ENCODE results near the gene MRM1.
A peak's percentile ranks its signal among the peaks of the same experiment; 100 is the strongest.
"Not testable (repeated sequence)": the region's sequence is repeated elsewhere in the genome, so short reads cannot be mapped to it uniquely, and the experiment has no call there.

MRM1 gene

GRCh38 chr17:36600465-36600864 is 918 bp upstream of the MRM1 start:
- no peak for DNase-seq (ENCODE audit: low read depth in 2 of 3, low spot score in 1 of 3)

GRCh38 chr17:36600936-36601302 is 464 bp upstream of the MRM1 start:
- no peak for DNase-seq (ENCODE audit: low read depth in 2 of 3, low spot score in 1 of 3)

- no peak for DNase-seq (ENCODE audit: low read depth in 2 of 3, low spot score in 1 of 3)
These were observed 806 bp downstream of the MRM1 start for GRCh38 chr17:36602030-36602748.

GRCh38 chr17:36602924-36603384 is 1.6 kb downstream of the MRM1 start:
- DNase-seq (ENCODE audit: low read depth in 2 of 3, low spot score in 1 of 3) = peak; percentile 41 to 65 (median 59)

- DNase-seq (ENCODE audit: low read depth in 2 of 3, low spot score in 1 of 3) = not testable (repeated sequence)
These were observed 3.6 kb downstream of the MRM1 start for GRCh38 chr17:36605028-36605427.

- DNase-seq (ENCODE audit: low read depth in 2 of 3, low spot score in 1 of 3) = no peak
These were observed 6.9 kb downstream of the MRM1 start for GRCh38 chr17:36608280-36608679.

- DNase-seq (ENCODE audit: low read depth in 2 of 3, low spot score in 1 of 3) = no peak
These were observed 7.6 kb downstream of the MRM1 start for GRCh38 chr17:36608794-36609497.

GRCh38 chr17:36609498-36609862 is 8.1 kb downstream of the MRM1 start:
- DNase-seq (ENCODE audit: low read depth in 2 of 3, low spot score in 1 of 3) = no peak

- DNase-seq (ENCODE audit: low read depth in 2 of 3, low spot score in 1 of 3) = no peak
These were observed 9.1 kb downstream of the MRM1 start for GRCh38 chr17:36610474-36610873.

GRCh38 chr17:36611345-36612072 is 10.1 kb downstream of the MRM1 start:
- no peak for DNase-seq (ENCODE audit: low read depth in 2 of 3, low spot score in 1 of 3)

GRCh38 chr17:36612323-36612722 is 10.9 kb downstream of the MRM1 start:
- DNase-seq (ENCODE audit: low read depth in 2 of 3, low spot score in 1 of 3) = no peak

- no peak for DNase-seq (ENCODE audit: low read depth in 2 of 3, low spot score in 1 of 3)
These were observed 11.8 kb downstream of the MRM1 start for GRCh38 chr17:36613155-36613554.

- DNase-seq (ENCODE audit: low read depth in 2 of 3, low spot score in 1 of 3) = no peak
These were observed 12.7 kb downstream of the MRM1 start for GRCh38 chr17:36614081-36614480.

- no peak for DNase-seq (ENCODE audit: low read depth in 2 of 3, low spot score in 1 of 3)
These were observed 13.6 kb downstream of the MRM1 start for GRCh38 chr17:36614933-36615332.

GRCh38 chr17:36616061-36617029 is 15.0 kb downstream of the MRM1 start:
- no peak for DNase-seq (ENCODE audit: low read depth in 2 of 3, low spot score in 1 of 3)

GRCh38 chr17:36617773-36618172 is 16.4 kb downstream of the MRM1 start:
- DNase-seq (ENCODE audit: low read depth in 2 of 3, low spot score in 1 of 3) = no peak

GRCh38 chr17:36623281-36623680 is 21.9 kb downstream of the MRM1 start:
- DNase-seq (ENCODE audit: low read depth in 2 of 3, low spot score in 1 of 3) = no peak

- DNase-seq (ENCODE audit: low read depth in 2 of 3, low spot score in 1 of 3) = no peak
These were observed 23.8 kb downstream of the MRM1 start for GRCh38 chr17:36625188-36625587.

- no peak for DNase-seq (ENCODE audit: low read depth in 2 of 3, low spot score in 1 of 3)
These were observed 25.7 kb downstream of the MRM1 start for GRCh38 chr17:36627101-36627500.

- no peak for DNase-seq (ENCODE audit: low read depth in 2 of 3, low spot score in 1 of 3)
These were observed 27.2 kb downstream of the MRM1 start for GRCh38 chr17:36628576-36628975.
